ENCODE measurements around the gene MGP.

Gene MGP

DNA sequence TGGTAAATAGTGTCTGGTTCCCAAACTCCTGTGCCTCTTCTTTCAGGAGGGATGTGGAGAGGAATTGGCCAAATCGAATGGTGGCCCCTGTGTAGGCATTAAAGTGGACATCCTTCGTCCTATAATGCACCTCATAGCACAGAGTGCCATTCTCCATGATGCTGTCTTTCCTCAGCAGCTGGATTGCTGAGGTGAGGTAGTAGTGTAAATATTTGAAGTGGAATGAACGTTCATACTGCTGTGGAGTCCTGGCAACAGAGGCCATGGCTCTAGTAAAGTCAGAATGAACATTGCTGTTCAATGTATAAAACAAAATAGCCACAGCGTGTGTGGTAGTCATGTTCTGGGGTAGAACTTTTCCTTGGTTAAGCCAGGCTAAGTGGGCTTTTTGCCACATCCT, 45.0 kb downstream of the MGP start:
- no peaks in the 10 kb centered on the region for H3K9me3 ChIP-seq (ENCODE audit: low read depth, low read length)
- TF ChIP-seq FOXP2 (optimal IDR thresholded peaks at IDR 0.05; ENCODE audit: control extremely low read depth, extremely low read length, insufficient read depth) = no peak
- TF ChIP-seq POLR2AphosphoS5 (IDR thresholded peaks at IDR 0.05; ENCODE audit: borderline replicate concordance, low read depth, low read length) = no peak
- TF ChIP-seq EZH2 (IDR thresholded peaks at IDR 0.05) = no peak
- no peak overlapping the region for H3K9ac ChIP-seq (ENCODE audit: insufficient read length)
- H3K27ac ChIP-seq = no peak overlapping the region
- no peak overlapping the region for H3K4me3 ChIP-seq
- no peaks in the 10 kb centered on the region for H3K36me3 ChIP-seq (ENCODE audit: insufficient read depth, low read length)
- no peak for DNase-seq (ENCODE audit: low read depth, low spot score)

DNA sequence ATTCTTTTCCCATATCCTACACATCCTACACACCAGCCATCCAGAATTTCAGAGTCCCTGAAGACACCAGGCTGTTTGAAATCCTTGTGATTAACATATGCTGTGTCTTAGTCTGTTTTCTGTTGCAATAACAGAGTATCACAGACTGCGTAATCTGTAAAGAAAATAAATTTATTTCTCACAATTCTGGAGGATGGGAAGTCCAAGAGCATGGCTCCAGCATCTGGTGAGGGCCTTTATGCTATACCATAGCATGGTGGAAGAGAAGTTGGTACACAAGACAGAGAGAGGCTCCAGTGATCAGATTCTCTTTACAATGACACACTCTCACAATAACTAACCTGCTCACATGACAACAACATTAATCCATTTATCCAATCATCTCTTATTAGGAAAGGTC, 46.4 kb downstream of the MGP start:
- no peak overlapping the region for H3K27ac ChIP-seq
- no peak for TF ChIP-seq FOXP2 (optimal IDR thresholded peaks at IDR 0.05; ENCODE audit: control extremely low read depth, extremely low read length, insufficient read depth)
- no peak for TF ChIP-seq EZH2 (IDR thresholded peaks at IDR 0.05)
- no peak for TF ChIP-seq POLR2AphosphoS5 (IDR thresholded peaks at IDR 0.05; ENCODE audit: borderline replicate concordance, low read depth, low read length)
- no peak for DNase-seq (ENCODE audit: low read depth, low spot score)

DNA sequence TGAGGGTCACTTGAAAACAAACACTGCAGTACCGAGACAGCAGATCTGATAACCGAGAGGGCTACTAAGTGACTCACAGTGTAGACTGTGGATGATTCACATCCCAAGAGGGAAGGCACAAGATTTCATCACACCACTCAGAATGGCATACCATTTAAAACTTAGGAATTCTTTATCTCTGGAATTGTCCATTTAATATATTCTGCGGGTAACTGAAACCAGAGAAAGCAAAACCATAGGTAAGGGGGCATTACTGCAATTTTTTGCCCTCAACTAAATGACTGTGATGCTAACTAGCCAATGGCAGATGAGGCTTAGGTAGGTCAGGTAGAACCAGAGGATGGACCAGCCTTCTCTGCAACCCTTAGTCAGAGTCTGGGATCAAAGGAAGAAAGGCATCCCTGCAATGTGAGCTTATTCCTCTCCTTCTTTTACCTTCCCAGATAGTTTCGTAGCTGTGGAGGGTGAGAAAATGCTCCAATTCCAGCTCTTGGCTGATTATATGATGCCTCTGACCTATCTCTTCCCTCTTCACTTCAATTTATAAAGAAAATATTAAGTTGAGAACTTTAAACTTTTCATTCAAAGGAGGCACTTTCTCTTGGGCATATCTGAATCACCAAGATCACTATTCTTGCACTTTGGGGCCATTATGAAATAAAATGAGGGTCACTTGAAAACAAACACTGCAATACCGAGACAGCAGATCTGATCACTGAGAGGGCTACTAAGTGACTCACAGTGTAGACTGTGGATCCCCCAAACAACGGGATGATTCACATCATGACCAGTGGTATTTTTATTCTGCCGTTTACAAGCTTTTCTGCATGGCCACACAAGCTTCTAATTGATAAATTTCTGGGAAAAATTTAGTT, 49.1 kb downstream of the MGP start:
- H3K27ac ChIP-seq = no peak overlapping the region
- DNase-seq (ENCODE audit: low read depth, low spot score) = no peak

More for the DNA sequence above, 46.4 kb downstream of the MGP start:
- Histone ChIP-seq H3K9me3 (ENCODE audit: low read depth, low read length) (no peaks in the 10 kb centered on the region), H3K9ac (ENCODE audit: insufficient read length) (no peak overlapping the region), H3K36me3 (ENCODE audit: insufficient read depth, low read length) (no peaks in the 10 kb centered on the region), H3K4me3 (no peak overlapping the region)

DNA sequence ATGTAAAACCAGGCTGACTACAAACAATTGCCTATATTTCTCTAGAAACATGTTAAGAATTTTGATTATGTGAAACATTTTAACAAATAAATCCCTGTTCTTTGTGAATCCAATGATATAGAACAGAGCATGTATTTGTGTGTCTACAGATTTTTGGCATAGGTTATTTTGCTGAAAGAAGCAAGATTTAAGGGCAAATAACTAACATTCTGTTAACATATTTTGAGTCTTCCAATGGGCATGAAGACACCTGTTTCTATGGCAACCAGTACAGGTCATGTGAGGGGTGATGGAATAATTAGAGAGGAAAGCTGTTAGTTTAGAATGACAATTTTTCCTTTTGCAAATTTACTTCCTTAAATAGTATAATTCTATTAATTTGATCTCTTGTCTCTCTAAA, 51.1 kb downstream of the MGP start:
- DNase-seq (ENCODE audit: low read depth, low spot score) = no peak

More for the DNA sequence above, 49.1 kb downstream of the MGP start:
- Histone ChIP-seq H3K9ac (ENCODE audit: insufficient read length) (no peak overlapping the region), H3K36me3 (ENCODE audit: insufficient read depth, low read length) (no peaks in the 10 kb centered on the region), H3K4me3 (no peak overlapping the region), H3K9me3 (ENCODE audit: low read depth, low read length) (no peaks in the 10 kb centered on the region)
- TF ChIP-seq FOXP2 (optimal IDR thresholded peaks at IDR 0.05; ENCODE audit: control extremely low read depth, extremely low read length, insufficient read depth) (no peak), EZH2 (IDR thresholded peaks at IDR 0.05) (no peak), POLR2AphosphoS5 (IDR thresholded peaks at IDR 0.05; ENCODE audit: borderline replicate concordance, low read depth, low read length) (no peak)

DNA sequence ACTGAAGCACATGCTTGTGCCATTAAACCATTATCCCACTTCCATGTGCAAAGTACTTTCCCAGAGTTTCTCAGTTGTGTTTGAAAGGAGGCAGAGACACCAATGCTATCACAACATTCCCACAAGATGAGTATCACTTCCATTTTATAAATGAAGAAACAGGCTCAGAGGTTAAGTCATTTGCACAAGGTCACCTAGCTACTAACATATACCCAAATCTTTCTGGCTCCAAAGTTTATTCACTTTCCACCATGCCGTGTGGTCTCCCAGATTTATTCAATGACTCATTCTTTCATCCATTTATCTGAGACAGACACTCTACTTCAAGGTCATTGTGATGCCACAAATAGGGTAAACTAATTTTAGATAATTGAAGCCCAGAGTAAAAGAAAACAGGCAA, 51.7 kb downstream of the MGP start:
- H3K36me3 ChIP-seq (ENCODE audit: insufficient read depth, low read length) = no peaks in the 10 kb centered on the region
- H3K27ac ChIP-seq = no peak overlapping the region
- no peaks in the 10 kb centered on the region for H3K9me3 ChIP-seq (ENCODE audit: low read depth, low read length)
- no peak for DNase-seq (ENCODE audit: low read depth, low spot score)
- H3K9ac ChIP-seq (ENCODE audit: insufficient read length) = no peak overlapping the region
- TF ChIP-seq FOXP2 (optimal IDR thresholded peaks at IDR 0.05; ENCODE audit: control extremely low read depth, extremely low read length, insufficient read depth) = no peak
- no peak overlapping the region for H3K4me3 ChIP-seq

More for the DNA sequence above, 51.1 kb downstream of the MGP start:
- Histone ChIP-seq H3K36me3 (ENCODE audit: insufficient read depth, low read length) (no peaks in the 10 kb centered on the region), H3K27ac (no peak overlapping the region), H3K4me3 (no peak overlapping the region), H3K9me3 (ENCODE audit: low read depth, low read length) (no peaks in the 10 kb centered on the region), H3K9ac (ENCODE audit: insufficient read length) (no peak overlapping the region)
- no peak for TF ChIP-seq POLR2AphosphoS5 (IDR thresholded peaks at IDR 0.05; ENCODE audit: borderline replicate concordance, low read depth, low read length)
- no peak for TF ChIP-seq EZH2 (IDR thresholded peaks at IDR 0.05)
- TF ChIP-seq FOXP2 (optimal IDR thresholded peaks at IDR 0.05; ENCODE audit: control extremely low read depth, extremely low read length, insufficient read depth) = no peak

DNA sequence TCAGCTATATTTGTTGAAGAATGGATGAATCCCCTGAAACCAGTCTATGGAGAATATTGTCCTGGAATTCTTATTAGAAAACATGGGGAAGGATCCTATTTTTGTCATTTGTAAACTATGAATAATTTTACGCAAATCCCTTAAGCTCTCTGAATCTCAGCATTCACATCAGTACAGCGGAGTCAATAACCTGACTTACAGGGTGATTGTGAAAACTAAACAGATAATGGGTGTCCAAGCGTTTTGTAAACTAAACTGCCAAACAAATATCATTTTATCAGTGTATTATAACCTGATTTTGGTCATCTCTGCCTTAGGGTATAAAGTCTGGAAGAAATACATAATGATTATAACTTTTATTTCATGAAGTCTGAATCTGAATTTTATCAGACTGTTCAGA, 52.3 kb downstream of the MGP start:
- Histone ChIP-seq H3K9ac (ENCODE audit: insufficient read length) (no peak overlapping the region), H3K4me3 (no peak overlapping the region), H3K9me3 (ENCODE audit: low read depth, low read length) (no peaks in the 10 kb centered on the region), H3K36me3 (ENCODE audit: insufficient read depth, low read length) (no peaks in the 10 kb centered on the region), H3K27ac (no peak overlapping the region)
- no peak for DNase-seq (ENCODE audit: low read depth, low spot score)
- TF ChIP-seq FOXP2 (optimal IDR thresholded peaks at IDR 0.05; ENCODE audit: control extremely low read depth, extremely low read length, insufficient read depth) (no peak), POLR2AphosphoS5 (IDR thresholded peaks at IDR 0.05; ENCODE audit: borderline replicate concordance, low read depth, low read length) (no peak), EZH2 (IDR thresholded peaks at IDR 0.05) (no peak)
